ENCODE measurements around the gene KLHDC2.
"Not testable (repeated sequence)": the region's sequence is repeated elsewhere in the genome, so short reads cannot be mapped to it uniquely, and the experiment has no call there.

Gene KLHDC2

DNA sequence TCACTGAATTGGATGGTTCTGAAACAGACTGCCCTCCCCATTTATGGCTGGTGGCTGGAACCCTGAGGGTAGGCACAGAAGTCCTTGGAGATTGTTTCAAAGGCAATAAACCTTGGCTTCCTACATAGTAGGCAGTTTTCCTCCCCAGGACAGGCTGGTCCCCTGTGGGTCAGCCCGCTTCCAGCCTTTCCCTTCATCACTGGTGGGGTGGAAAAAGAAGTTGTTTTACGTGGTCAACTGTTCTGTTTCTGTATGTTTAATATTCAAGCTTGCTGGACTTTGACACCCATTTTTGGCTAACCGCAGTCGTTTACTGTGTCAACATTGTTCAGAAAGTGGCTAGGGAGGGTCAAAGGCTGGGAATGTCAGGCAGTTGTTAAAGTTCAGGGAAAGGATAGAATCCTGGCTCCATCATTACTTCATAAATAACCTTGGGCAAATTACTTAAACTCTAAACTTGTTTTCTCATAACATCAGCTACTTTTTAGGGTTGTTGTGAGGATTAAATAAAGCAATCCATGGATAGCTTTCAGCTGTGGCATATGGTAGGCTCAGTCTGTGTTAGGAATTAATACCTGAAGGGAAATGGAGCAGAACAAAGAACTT, 2.4 kb downstream of the KLHDC2 start:
- TF ChIP-seq HDGF (IDR thresholded peaks at IDR 0.05; ENCODE audit: borderline replicate concordance), result no peak
- no peak for TF ChIP-seq FOXM1 (IDR thresholded peaks at IDR 0.05; ENCODE audit: borderline replicate concordance)
- TF ChIP-seq TARDBP (IDR thresholded peaks at IDR 0.05), result no peak
- no peak for TF ChIP-seq SP1 (IDR thresholded peaks at IDR 0.05)
- TF ChIP-seq FOXK2 (IDR thresholded peaks at IDR 0.05), result no peak
- no peak for TF ChIP-seq NFRKB (IDR thresholded peaks at IDR 0.05)
- no peak for TF ChIP-seq FOXA1 (IDR thresholded peaks at IDR 0.05)
- TF ChIP-seq LEF1 (IDR thresholded peaks at IDR 0.05; ENCODE audit: borderline replicate concordance), result no peak
- ChIA-PET CTCF (interaction anchor here (0.7 to 1.0 kb wide), 2 partner anchors 59 to 136 kb away, joined by 3 to 4 read pairs; no protein-coding TSS in a partner anchor), POLR2A (interaction anchor here (4.0 to 5.7 kb wide), 4 partner anchors 79 to 150 kb away, joined by 28 to 77 read pairs (median 49); partner anchors contain the start of genes DNAAF2, KLHDC1, MGAT2 and POLE2)
- DNase-seq (ENCODE audit: extremely low spot score), result peak; percentile 16

DNA sequence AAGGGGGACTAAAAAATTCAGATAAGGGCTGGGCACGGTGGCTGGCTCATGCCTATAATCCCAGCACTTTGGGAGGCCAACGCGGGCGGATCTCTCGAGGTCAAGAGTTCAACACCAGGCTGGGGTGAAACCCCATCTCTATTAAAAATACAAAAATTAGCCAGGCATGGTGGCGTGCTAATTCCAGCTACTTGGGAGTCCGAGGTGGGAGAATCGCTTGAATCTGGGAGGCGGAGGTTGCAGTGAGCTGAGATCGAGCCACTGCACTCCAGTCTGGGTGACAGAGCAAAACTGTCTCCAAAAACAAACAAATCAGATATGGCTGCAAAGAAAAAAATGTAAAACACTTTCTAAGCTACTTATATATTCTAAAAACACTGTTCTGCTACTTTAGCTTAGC, 3.7 kb downstream of the KLHDC2 start:
- CTCF ChIA-PET; DNase-seq (ENCODE audit: extremely low spot score): not testable (repeated sequence)
- POLR2A ChIA-PET, result interaction anchor here (0.7 to 5.7 kb wide), 2 partner anchors 10 to 85 kb away, joined by 3 to 77 read pairs; partner anchors contain the start of gene POLE2

DNA sequence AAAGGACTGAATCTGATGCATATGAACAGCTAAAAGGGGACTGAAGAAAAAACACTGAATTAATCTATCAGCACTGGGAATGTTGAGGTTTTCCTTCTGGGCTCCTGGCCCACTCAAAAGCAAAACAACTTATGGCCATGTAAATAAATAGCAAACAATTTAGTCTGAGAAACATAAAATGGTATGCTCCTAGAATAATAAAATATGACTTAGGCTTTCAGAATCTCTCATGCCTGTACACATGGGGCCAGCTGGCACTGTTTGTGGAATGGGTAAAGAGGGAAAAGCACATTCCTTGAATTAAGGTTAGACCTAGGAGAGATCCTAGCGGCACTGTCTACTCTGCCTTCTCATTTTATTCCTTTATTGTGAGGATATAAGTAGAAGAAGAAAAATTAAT, 6.2 kb downstream of the KLHDC2 start:
- CTCF ChIA-PET, result no interaction called here
- no peak for DNase-seq (ENCODE audit: extremely low spot score)
- POLR2A ChIA-PET, result no interaction called here
- no peak for TF ChIP-seq FOXA1 (IDR thresholded peaks at IDR 0.05)
- TF ChIP-seq SP1 (IDR thresholded peaks at IDR 0.05), result no peak
- no peak for TF ChIP-seq L3MBTL2 (conservative IDR thresholded peaks at IDR 0.05)
- TF ChIP-seq NFRKB (IDR thresholded peaks at IDR 0.05), result no peak
- no peak for TF ChIP-seq LEF1 (IDR thresholded peaks at IDR 0.05; ENCODE audit: borderline replicate concordance)
- TF ChIP-seq FOXM1 (IDR thresholded peaks at IDR 0.05; ENCODE audit: borderline replicate concordance), result no peak
- TF ChIP-seq TARDBP (IDR thresholded peaks at IDR 0.05), result no peak
- no peak for TF ChIP-seq ELF4 (IDR thresholded peaks at IDR 0.05)
- TF ChIP-seq ZNF384 (IDR thresholded peaks at IDR 0.05), result no peak
- no peak for TF ChIP-seq CTBP1 (IDR thresholded peaks at IDR 0.05; ENCODE audit: borderline replicate concordance)
- TF ChIP-seq SUZ12 (IDR thresholded peaks at IDR 0.05), result no peak
- no peak for TF ChIP-seq BHLHE40 (IDR thresholded peaks at IDR 0.05; ENCODE audit: borderline replicate concordance)
- TF ChIP-seq ARNT (IDR thresholded peaks at IDR 0.05), result no peak
- TF ChIP-seq, protein P1, sequence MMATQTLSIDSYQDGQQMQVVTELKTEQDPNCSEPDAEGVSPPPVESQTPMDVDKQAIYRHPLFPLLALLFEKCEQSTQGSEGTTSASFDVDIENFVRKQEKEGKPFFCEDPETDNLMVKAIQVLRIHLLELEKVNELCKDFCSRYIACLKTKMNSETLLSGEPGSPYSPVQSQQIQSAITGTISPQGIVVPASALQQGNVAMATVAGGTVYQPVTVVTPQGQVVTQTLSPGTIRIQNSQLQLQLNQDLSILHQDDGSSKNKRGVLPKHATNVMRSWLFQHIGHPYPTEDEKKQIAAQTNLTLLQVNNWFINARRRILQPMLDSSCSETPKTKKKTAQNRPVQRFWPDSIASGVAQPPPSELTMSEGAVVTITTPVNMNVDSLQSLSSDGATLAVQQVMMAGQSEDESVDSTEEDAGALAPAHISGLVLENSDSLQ (IDR thresholded peaks at IDR 0.05), result no peak
- no peak for TF ChIP-seq HDGF (IDR thresholded peaks at IDR 0.05; ENCODE audit: borderline replicate concordance)
- TF ChIP-seq FOXK2 (IDR thresholded peaks at IDR 0.05), result no peak

DNA sequence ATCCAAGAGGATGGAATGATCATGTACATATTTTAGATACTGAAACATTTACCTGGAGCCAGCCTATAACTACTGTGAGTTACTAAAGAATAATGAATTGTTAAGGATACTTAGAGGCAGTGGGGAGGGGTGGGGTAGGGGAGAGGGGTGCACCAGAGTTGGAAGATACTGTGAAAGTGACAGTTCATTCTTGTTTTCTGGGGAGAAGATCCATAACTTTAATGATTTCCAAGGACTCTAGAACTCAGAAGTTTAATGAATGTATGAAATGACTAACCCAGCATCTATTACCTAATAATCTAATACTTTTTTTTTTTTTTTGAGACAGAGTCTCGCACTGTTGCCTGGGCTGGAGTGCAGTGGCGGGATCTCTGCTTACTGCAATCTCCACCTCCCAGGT, 10.5 kb downstream of the KLHDC2 start:
- DNase-seq (ENCODE audit: extremely low spot score), result no peak
- no peak for TF ChIP-seq CTBP1 (IDR thresholded peaks at IDR 0.05; ENCODE audit: borderline replicate concordance)
- TF ChIP-seq TARDBP (IDR thresholded peaks at IDR 0.05), result no peak
- no peak for TF ChIP-seq BHLHE40 (IDR thresholded peaks at IDR 0.05; ENCODE audit: borderline replicate concordance)
- TF ChIP-seq HDGF (IDR thresholded peaks at IDR 0.05; ENCODE audit: borderline replicate concordance), result no peak
- TF ChIP-seq ZNF384 (IDR thresholded peaks at IDR 0.05), result no peak
- no peak for TF ChIP-seq ELF4 (IDR thresholded peaks at IDR 0.05)
- no peak for TF ChIP-seq SUZ12 (IDR thresholded peaks at IDR 0.05)
- TF ChIP-seq, protein P1 (IDR thresholded peaks at IDR 0.05), result no peak
- no peak for TF ChIP-seq LEF1 (IDR thresholded peaks at IDR 0.05; ENCODE audit: borderline replicate concordance)
- TF ChIP-seq SP1 (IDR thresholded peaks at IDR 0.05), result no peak
- no peak for TF ChIP-seq FOXK2 (IDR thresholded peaks at IDR 0.05)
- no peak for TF ChIP-seq L3MBTL2 (conservative IDR thresholded peaks at IDR 0.05)
- TF ChIP-seq FOXA1 (IDR thresholded peaks at IDR 0.05), result no peak
- no peak for TF ChIP-seq NFRKB (IDR thresholded peaks at IDR 0.05)
- TF ChIP-seq ARNT (IDR thresholded peaks at IDR 0.05), result no peak
- POLR2A ChIA-PET, result no interaction called here
- CTCF ChIA-PET, result no interaction called here

DNA sequence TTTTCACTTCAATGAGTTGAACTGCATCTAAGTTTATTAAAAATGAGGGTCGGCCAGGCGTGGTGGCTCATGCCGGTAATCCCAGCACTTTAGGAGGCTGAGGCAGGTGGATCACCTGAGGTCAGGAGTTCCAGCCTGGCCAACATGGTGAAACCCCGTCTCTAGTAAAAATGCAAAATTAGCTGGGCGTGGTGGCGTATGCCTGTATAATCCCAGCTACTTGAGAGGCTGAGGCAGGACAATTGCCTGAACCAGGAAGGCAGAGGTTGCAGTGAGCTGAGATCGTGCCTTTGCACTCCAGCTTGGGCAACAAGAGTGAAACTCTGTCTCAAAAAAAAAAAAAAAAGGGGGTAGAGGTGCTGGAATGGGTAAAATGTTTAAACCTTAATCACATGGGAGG, 13.1 kb downstream of the KLHDC2 start:
- DNase-seq (ENCODE audit: extremely low spot score); CTCF ChIA-PET: not testable (repeated sequence)
- POLR2A ChIA-PET, result interaction anchor here (1.0 to 2.3 kb wide), 4 partner anchors 10 to 147 kb away, joined by 3 to 9 read pairs (median 4); partner anchors contain the start of gene KLHDC2

DNA sequence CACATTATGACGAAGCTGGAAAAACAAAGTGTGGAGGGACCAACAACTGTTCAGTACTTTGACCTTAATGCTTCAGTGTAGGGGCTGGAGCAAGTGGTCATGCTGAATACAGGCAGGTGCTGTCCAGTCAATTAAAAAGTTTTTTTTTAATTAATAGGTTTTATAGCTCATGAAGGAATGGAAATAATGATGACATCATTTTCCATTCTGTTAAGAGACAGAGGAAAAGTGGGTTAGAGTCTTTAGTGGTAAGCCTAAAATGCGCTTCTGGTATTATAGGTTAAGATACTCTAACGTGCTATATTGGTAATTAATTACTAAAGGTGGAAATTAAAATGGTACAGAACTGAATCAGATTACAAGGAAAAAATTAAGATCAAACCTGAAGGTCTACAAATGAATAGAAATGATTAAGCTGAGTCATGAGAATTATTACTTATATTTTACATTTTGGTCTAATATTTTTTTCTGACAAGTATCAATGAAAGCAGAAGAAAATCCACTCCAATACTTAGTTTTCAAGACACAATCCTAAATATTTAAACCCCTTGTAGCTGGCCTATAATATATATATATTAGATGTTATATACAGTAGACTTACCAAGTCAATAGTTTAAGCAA, 15.6 kb downstream of the KLHDC2 start:
- DNase-seq (ENCODE audit: extremely low spot score), result no peak
- no peak for TF ChIP-seq TARDBP (IDR thresholded peaks at IDR 0.05)
- no peak for TF ChIP-seq FOXM1 (IDR thresholded peaks at IDR 0.05; ENCODE audit: borderline replicate concordance)
- no peak for TF ChIP-seq FOXA1 (IDR thresholded peaks at IDR 0.05)
- TF ChIP-seq FOXK2 (IDR thresholded peaks at IDR 0.05), result no peak
- no peak for TF ChIP-seq SP1 (IDR thresholded peaks at IDR 0.05)
- TF ChIP-seq SUZ12 (IDR thresholded peaks at IDR 0.05), result no peak
- no peak for TF ChIP-seq CTBP1 (IDR thresholded peaks at IDR 0.05; ENCODE audit: borderline replicate concordance)
- no peak for TF ChIP-seq L3MBTL2 (conservative IDR thresholded peaks at IDR 0.05)
- TF ChIP-seq LEF1 (IDR thresholded peaks at IDR 0.05; ENCODE audit: borderline replicate concordance), result no peak
- TF ChIP-seq NFRKB (IDR thresholded peaks at IDR 0.05), result no peak
- no peak for TF ChIP-seq ZNF384 (IDR thresholded peaks at IDR 0.05)
- no peak for TF ChIP-seq BHLHE40 (IDR thresholded peaks at IDR 0.05; ENCODE audit: borderline replicate concordance)
- TF ChIP-seq HDGF (IDR thresholded peaks at IDR 0.05; ENCODE audit: borderline replicate concordance), result no peak
- TF ChIP-seq ELF4 (IDR thresholded peaks at IDR 0.05), result no peak
- TF ChIP-seq, protein P1 (IDR thresholded peaks at IDR 0.05), result no peak
- TF ChIP-seq ARNT (IDR thresholded peaks at IDR 0.05), result no peak
- CTCF ChIA-PET, result interaction anchor here (0.6 kb wide), 1 partner anchor 32 kb away, joined by 3 read pairs; no protein-coding TSS in a partner anchor
- POLR2A ChIA-PET, result no interaction called here
